Testis (tissue), 2 donors: ENCODE data around the gene LRRC8C.

ENCODE experiments used
- POLR2A ChIP-seq: fragments of 450-650 bp; IDR thresholded peaks from one replicate; pipeline ENCODE4 v1.6.1; 2017; ENCODE audit warnings: antibody characterized with exemption, mild to moderate bottlenecking, moderate library complexity
- TF ChIP-seq, protein P1 (sequence below), 3 experiments: fragments of 450-650 bp in 2 of 3; fragments of 200-600 bp in 1 of 3; sonication (generic) in 1 of 3; IDR thresholded peaks; one replicate each; pipeline ENCODE4 v1.5.1; 2016 to 2019; ENCODE audit warnings: antibody characterized with exemption in 3 of 3, mild to moderate bottlenecking in 2 of 3, moderate library complexity in 1 of 3

DNA sequence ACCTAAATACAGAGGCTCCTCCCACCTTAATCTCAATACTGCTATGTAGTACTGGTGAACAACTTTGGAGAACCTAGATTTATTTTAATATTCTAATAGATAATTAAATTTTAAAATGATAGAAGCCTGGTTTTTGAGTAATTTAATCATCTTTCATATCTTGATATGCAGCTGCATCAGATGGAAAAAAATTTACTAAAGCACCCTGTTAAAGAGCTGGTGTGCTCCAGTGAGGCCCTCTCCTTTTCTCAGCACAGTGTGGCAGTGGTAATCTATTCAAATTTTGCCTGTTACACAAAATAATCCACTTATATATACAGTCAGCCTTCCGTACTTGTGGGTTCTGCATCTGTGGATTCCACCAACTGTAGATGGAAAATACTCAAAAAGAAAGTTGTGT, 82.8 kb downstream of the LRRC8C start:
- TF ChIP-seq POLR2A, result no peak
- TF ChIP-seq, protein P1, sequence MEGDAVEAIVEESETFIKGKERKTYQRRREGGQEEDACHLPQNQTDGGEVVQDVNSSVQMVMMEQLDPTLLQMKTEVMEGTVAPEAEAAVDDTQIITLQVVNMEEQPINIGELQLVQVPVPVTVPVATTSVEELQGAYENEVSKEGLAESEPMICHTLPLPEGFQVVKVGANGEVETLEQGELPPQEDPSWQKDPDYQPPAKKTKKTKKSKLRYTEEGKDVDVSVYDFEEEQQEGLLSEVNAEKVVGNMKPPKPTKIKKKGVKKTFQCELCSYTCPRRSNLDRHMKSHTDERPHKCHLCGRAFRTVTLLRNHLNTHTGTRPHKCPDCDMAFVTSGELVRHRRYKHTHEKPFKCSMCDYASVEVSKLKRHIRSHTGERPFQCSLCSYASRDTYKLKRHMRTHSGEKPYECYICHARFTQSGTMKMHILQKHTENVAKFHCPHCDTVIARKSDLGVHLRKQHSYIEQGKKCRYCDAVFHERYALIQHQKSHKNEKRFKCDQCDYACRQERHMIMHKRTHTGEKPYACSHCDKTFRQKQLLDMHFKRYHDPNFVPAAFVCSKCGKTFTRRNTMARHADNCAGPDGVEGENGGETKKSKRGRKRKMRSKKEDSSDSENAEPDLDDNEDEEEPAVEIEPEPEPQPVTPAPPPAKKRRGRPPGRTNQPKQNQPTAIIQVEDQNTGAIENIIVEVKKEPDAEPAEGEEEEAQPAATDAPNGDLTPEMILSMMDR (IDR thresholded peaks at IDR 0.05), result no peak
